K562 (cell line): ENCODE measurements around the gene MALRD1.

ENCODE experiments used
- KLF10 ChIP-seq: fragments of 250-450 bp; sonication (Bioruptor Pico); IDR thresholded peaks from 2 replicates; pipeline ENCODE4 v1.6.1; 2021; ENCODE audit warnings: matching md5 sums
- POLR2AphosphoS5 ChIP-seq: IDR thresholded peaks from 2 replicates; pipeline ENCODE4 v1.6.1; 2011; ENCODE audit warnings: mild to moderate bottlenecking, low read depth, low read length, moderate library complexity; ENCODE audit not compliant: control insufficient read depth, insufficient read depth
- TF ChIP-seq, protein P1 (sequence below), 3 experiments: IDR thresholded peaks in 2 of 3; conservative IDR thresholded peaks in 1 of 3; 2 replicates each; pipeline ENCODE4 v1.5.1; 2011 to 2012; ENCODE audit warnings: low read length in 3 of 3, mild to moderate bottlenecking in 3 of 3, control low read depth in 2 of 3, improper control_type of control experiment in 1 of 3, inconsistent platforms in 1 of 3, low read depth in 1 of 3, mixed read lengths in 1 of 3, moderate library complexity in 1 of 3; ENCODE audit not compliant: insufficient read depth in 2 of 3
- TF ChIP-seq, protein P2 (sequence below), 2 experiments: fragments of 450-650 bp; formaldehyde crosslinking in 1 of 2; IDR thresholded peaks; 2 replicates each; pipeline versions ENCODE4 v1.4.0 to v1.6.1; 2014 to 2020; ENCODE audit warnings: mild to moderate bottlenecking in 2 of 2, borderline replicate concordance in 1 of 2, low read depth in 1 of 2
- TF ChIP-seq, protein P3 (sequence below), 2 experiments: fragments of 450-650 bp; IDR thresholded peaks; 2 replicates each; pipeline ENCODE4 v1.6.1; 2016; ENCODE audit warnings: mild to moderate bottlenecking in 2 of 2, borderline replicate concordance in 1 of 2, low read depth in 1 of 2, moderate library complexity in 1 of 2

DNA sequence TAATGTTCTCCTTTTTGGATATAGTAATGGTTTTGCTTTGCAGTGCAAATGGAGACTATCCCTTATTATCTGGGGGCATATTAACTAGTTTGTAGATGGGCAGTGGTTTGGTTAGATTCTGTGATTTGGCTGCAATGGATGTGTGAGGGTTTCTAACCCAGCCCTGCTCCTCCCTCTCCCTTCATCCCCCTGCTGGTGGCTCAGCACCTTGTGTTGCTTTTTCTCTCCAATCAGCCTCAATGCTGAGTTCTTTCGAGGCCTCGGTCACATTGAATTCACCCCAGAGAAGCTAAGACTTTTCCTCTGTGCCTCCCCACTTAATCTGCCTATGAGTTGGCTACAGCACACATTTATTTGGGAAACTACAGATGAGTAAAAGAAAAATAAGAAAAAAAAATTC lies 120.0 kb downstream of the MALRD1 start:
- no peak for TF ChIP-seq KLF10 (CRISPR knock-in tag)
- TF ChIP-seq, protein P1, sequence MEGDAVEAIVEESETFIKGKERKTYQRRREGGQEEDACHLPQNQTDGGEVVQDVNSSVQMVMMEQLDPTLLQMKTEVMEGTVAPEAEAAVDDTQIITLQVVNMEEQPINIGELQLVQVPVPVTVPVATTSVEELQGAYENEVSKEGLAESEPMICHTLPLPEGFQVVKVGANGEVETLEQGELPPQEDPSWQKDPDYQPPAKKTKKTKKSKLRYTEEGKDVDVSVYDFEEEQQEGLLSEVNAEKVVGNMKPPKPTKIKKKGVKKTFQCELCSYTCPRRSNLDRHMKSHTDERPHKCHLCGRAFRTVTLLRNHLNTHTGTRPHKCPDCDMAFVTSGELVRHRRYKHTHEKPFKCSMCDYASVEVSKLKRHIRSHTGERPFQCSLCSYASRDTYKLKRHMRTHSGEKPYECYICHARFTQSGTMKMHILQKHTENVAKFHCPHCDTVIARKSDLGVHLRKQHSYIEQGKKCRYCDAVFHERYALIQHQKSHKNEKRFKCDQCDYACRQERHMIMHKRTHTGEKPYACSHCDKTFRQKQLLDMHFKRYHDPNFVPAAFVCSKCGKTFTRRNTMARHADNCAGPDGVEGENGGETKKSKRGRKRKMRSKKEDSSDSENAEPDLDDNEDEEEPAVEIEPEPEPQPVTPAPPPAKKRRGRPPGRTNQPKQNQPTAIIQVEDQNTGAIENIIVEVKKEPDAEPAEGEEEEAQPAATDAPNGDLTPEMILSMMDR (IDR thresholded peaks at IDR 0.05 in 2 of 3, conservative IDR thresholded peaks at IDR 0.05 in 1 of 3; ENCODE audit: insufficient read depth in 2 of 3, low read depth in 1 of 3, low read length in 3 of 3), result no peak
- TF ChIP-seq, protein P2, sequence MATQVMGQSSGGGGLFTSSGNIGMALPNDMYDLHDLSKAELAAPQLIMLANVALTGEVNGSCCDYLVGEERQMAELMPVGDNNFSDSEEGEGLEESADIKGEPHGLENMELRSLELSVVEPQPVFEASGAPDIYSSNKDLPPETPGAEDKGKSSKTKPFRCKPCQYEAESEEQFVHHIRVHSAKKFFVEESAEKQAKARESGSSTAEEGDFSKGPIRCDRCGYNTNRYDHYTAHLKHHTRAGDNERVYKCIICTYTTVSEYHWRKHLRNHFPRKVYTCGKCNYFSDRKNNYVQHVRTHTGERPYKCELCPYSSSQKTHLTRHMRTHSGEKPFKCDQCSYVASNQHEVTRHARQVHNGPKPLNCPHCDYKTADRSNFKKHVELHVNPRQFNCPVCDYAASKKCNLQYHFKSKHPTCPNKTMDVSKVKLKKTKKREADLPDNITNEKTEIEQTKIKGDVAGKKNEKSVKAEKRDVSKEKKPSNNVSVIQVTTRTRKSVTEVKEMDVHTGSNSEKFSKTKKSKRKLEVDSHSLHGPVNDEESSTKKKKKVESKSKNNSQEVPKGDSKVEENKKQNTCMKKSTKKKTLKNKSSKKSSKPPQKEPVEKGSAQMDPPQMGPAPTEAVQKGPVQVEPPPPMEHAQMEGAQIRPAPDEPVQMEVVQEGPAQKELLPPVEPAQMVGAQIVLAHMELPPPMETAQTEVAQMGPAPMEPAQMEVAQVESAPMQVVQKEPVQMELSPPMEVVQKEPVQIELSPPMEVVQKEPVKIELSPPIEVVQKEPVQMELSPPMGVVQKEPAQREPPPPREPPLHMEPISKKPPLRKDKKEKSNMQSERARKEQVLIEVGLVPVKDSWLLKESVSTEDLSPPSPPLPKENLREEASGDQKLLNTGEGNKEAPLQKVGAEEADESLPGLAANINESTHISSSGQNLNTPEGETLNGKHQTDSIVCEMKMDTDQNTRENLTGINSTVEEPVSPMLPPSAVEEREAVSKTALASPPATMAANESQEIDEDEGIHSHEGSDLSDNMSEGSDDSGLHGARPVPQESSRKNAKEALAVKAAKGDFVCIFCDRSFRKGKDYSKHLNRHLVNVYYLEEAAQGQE (IDR thresholded peaks at IDR 0.05; ENCODE audit: borderline replicate concordance), result no peak
- TF ChIP-seq, protein P2 (CRISPR knock-in tag; IDR thresholded peaks at IDR 0.05; ENCODE audit: low read depth), result no peak
- TF ChIP-seq POLR2AphosphoS5, result no peak
- TF ChIP-seq, protein P3, sequence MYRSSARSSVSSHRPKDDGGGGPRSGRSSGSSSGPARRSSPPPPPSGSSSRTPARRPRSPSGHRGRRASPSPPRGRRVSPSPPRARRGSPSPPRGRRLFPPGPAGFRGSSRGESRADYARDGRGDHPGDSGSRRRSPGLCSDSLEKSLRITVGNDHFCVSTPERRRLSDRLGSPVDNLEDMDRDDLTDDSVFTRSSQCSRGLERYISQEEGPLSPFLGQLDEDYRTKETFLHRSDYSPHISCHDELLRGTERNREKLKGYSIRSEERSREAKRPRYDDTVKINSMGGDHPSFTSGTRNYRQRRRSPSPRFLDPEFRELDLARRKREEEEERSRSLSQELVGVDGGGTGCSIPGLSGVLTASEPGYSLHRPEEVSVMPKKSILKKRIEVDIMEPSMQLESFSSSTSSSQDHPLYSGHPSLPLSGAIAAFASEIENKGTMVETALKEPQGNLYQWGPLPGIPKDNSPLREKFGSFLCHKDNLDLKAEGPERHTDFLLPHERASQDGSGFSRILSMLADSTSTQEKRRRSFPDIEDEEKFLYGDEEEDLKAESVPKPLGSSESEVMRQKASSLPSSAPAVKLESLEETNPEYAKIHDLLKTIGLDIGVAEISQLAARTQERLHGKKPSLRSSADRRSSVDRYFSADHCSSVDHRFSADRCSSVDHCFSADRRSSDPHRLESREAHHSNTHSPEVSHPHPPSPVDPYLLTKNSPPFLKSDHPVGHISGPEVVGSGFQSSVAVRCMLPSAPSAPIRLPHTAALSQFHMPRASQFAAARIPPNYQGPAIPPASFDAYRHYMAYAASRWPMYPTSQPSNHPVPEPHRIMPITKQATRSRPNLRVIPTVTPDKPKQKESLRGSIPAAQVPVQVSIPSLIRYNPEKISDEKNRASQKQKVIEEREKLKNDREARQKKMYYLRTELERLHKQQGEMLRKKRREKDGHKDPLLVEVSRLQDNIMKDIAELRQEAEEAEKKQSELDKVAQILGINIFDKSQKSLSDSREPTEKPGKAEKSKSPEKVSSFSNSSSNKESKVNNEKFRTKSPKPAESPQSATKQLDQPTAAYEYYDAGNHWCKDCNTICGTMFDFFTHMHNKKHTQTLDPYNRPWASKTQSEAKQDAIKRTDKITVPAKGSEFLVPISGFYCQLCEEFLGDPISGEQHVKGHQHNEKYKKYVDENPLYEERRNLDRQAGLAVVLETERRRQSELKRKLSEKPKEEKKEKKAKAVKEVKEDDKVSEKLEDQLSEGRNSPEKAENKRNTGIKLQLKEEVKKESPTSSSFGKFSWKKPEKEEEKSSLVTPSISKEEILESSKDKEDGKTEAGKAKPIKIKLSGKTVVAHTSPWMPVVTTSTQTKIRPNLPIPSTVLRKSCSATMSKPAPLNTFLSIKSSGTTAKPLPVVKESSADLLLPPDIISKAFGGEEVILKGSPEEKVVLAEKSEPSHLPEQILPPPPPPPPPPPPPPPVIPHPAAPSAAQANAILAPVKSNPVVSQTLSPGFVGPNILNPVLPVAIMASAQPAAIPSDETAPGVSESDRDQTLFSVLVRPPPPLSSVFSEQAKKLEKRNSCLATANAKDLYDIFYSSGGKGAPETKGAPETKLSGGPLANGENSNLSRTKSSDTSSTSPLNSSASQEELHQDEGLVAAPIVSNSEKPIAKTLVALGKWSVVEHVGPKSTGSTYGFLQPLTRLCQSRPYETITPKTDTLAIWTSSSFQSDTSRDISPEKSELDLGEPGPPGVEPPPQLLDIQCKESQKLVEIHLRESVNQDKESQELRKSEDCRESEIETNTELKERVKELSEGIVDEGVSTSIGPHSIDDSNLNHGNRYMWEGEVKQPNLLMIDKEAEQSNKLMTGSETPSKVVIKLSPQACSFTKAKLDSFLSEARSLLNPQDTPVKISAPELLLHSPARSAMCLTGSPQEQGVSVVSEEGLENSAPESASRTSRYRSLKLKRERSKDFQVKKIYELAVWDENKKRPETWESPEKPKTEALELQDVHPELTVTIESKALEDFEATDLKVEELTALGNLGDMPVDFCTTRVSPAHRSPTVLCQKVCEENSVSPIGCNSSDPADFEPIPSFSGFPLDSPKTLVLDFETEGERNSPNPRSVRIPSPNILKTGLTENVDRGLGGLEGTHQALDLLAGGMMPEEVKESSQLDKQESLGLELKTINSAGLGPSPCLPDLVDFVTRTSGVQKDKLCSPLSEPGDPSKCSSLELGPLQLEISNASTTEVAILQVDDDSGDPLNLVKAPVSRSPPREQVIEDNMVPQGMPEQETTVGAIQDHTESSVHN (IDR thresholded peaks at IDR 0.05; ENCODE audit: borderline replicate concordance in 1 of 2, low read depth in 1 of 2), result no peak
